K562 treated with DMSO at 1 percent for 24 hours (cell line): ENCODE measurements around the gene RNF103. TPM values are rescaled to one million over a fixed set of nuclear protein-coding genes. Genes with fewer than 3 reads are reported as not detected.

ENCODE experiments used
- total RNA-seq: library from RNA; unstranded; fragments of 300-600 nt; gene quantifications from 2 replicates; pipeline ENCODE4 v1.2.3, GENCODE V29; 2022; ENCODE audit warnings: low read depth; ENCODE audit not compliant: insufficient read depth

RNF103 gene, protein sequence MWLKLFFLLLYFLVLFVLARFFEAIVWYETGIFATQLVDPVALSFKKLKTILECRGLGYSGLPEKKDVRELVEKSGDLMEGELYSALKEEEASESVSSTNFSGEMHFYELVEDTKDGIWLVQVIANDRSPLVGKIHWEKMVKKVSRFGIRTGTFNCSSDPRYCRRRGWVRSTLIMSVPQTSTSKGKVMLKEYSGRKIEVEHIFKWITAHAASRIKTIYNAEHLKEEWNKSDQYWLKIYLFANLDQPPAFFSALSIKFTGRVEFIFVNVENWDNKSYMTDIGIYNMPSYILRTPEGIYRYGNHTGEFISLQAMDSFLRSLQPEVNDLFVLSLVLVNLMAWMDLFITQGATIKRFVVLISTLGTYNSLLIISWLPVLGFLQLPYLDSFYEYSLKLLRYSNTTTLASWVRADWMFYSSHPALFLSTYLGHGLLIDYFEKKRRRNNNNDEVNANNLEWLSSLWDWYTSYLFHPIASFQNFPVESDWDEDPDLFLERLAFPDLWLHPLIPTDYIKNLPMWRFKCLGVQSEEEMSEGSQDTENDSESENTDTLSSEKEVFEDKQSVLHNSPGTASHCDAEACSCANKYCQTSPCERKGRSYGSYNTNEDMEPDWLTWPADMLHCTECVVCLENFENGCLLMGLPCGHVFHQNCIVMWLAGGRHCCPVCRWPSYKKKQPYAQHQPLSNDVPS
- total RNA-seq = 13.5 and 14.7 TPM in 2 replicates

DNA sequence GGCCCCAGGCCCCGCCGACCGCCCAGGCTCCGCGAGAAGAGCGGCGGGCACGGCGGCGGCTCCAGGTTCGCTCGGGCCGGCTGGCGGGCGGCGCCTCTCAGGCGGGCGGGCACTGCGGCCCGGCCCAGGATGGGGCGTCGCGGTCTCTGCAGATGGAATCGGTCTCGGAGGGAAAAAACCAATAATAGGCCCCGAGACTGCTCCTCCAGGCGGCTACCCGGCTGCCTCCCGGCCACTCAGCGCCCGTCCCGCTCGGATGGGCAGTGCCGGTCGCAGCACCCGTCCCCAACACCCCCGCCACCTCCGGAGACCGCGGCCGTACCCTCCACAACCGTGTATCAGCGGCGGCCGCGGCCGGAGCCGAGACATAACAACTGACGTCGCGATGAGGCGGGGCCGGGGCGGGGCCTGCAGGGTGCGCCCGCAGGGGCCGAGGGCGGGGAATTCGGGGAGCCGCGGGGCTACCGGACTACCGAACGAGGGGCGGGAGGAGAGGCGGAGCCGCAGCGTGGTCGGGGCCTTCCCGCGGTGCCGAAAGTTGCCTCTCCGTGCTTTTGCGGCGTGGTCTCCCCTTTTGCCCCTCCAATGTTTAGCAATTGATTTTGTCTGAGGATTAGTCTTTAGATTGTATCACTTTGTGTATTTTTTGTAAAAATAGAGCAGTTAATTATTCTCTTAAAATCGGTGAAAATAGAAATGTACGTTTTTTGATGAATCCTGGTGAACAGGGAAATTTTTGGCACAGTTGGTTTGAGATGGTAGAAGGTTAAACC lies at the start of gene RNF103:
RNF103 (minus strand) TSS at position 372 of the 773 bp plus-strand sequence. CDS start 979 bp downstream, outside the sequence.

DNA sequence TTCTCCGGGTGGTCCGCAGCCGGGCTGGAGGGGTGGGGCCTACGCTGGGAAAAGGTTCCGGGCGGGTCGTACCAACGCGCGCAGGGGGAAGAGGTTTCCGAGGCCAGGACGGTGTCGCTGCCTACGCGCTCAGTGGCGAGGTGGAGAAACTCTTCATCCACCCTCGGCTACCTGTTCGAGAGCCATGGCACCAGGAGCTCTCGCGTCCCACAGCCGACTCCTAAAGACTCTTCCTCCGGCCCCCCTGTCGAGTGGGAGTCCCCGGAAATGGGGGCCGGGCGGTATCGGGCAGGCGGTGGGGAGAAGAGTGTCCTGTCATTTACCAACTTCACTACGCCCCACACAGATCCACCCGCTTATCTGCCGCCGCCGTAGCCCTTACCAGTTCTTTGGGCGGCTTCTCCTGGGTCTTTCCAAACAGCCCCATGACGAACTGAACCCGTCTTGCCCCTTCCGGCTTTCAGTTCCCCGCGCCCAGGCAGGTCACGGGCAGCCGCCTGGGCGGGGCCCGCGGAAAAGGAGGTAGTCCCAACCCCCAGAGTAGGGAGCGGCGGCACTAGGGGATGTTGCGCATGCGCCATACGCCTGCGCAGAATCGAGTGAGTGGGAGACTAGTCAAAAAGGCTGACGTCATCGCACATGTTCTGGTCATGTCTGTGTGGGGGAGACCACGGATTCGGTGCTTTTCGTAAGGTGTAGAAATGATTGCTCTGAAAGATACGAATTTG lies 60.6 kb downstream of the RNF103 start, which contains the start of gene CHMP3:
CHMP3 (minus strand) TSS at position 522 of the 728 bp plus-strand sequence; CDS start at position 427, 95 bp downstream.

Other genes starting within 250 kb of the RNF103 start
- gene KDM3A, start 182.5 kb downstream of the RNF103 start, total RNA-seq = 25.0 and 32.3 TPM in 2 replicates
- gene CHMP3, start 60.4 kb downstream of the RNF103 start, total RNA-seq = 20.2 and 25.0 TPM in 2 replicates
- gene RMND5A, start 96.4 kb upstream of the RNF103 start, total RNA-seq = 15.6 and 18.7 TPM in 2 replicates
- not detected in 2 replicates for gene CD8A, start 167.0 kb upstream of the RNF103 start, total RNA-seq
- gene CD8B, start 238.0 kb upstream of the RNF103 start, total RNA-seq = not detected in 2 replicates